GM12891 (cell line): ENCODE data around the gene COG5.

Experiments
- SPI1 ChIP-seq: IDR thresholded peaks from 2 replicates; pipeline ENCODE4 v1.6.1; 2011; ENCODE audit warnings: low read depth, low read length, control low read depth
- TAF1 ChIP-seq: IDR thresholded peaks from 2 replicates; pipeline ENCODE4 v1.6.1; 2011; ENCODE audit warnings: low read depth, low read length, control low read depth

DNA sequence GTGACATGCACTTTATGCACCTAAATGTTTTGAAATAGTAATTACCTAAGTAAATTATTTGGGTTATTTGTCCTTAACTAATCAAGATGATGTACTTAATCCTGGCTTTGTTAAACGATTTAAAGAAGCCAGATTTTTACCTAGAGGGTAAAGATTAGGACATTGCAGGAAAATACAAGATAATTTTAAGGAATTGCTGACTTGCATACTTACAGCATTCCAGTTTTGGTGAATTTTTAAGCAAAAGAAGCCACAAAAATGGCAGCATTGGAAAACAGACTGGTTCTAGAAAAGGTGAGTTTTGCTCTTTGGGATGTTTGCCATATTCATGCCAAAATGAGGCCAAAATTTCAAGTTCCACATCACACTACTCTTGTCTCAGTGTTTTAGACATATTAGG, 49.7 kb upstream of the COG5 start:
- TF ChIP-seq SPI1: no peak
- no peak for TF ChIP-seq TAF1
